Common myeloid progenitor, CD34-positive (primary cell): Measurements from ENCODE around the gene AKT3.
"Not testable (repeated sequence)": the region's sequence is repeated elsewhere in the genome, so short reads cannot be mapped to it uniquely, and the experiment has no call there.

Experiments
- CTCF ChIA-PET: fragments of 350-600 bp; sonication (Branson Sonifier 250); formaldehyde crosslinking; loops from one replicate; lab custom pipeline; 2021; ENCODE audit warnings: antibody characterized with exemption; lab: Charles Lee
- POLR2A ChIA-PET: fragments of 350-600 bp; sonication (Branson Sonifier 250); formaldehyde crosslinking; loops from one replicate; lab custom pipeline; 2021; ENCODE audit warnings: antibody characterized with exemption; lab: Charles Lee
- DNase-seq, 3 donors: peaks; one replicate each; pipeline versions ENCODE4 v3.0.0 to v3.0.0-alpha.2; 2013
- H3K27ac ChIP-seq, 2 experiments: 1 replicate in 1 of 2; 2 replicates in 1 of 2; pipeline ENCODE4 v1.7.0; 2013; ENCODE audit warnings: inconsistent platforms in 2 of 2, low read length in 2 of 2, mild to moderate bottlenecking in 2 of 2, low read depth in 1 of 2, moderate library complexity in 1 of 2; ENCODE audit not compliant: severe bottlenecking in 2 of 2, insufficient read depth in 1 of 2, poor library complexity in 1 of 2
- H3K27me3 ChIP-seq, 5 experiments: replicated peaks in 2 of 5; 1 replicate in 3 of 5; 2 replicates in 2 of 5; pipeline versions ENCODE4 v1.6.1 to v1.7.0; 2013; ENCODE audit warnings: low read length in 4 of 5, mild to moderate bottlenecking in 2 of 5, moderate library complexity in 2 of 5, inconsistent platforms in 1 of 5; ENCODE audit not compliant: insufficient read depth in 5 of 5, control insufficient read depth in 4 of 5
- H3K36me3 ChIP-seq, 4 experiments: 1 replicate in 2 of 4; 2 replicates in 2 of 4; pipeline versions ENCODE4 v1.6.1 to v1.7.0; 2013; ENCODE audit warnings: low read length in 3 of 4, control low read depth in 1 of 4, mild to moderate bottlenecking in 1 of 4; ENCODE audit not compliant: control insufficient read depth in 4 of 4, insufficient read depth in 4 of 4
- H3K4me1 ChIP-seq, 4 experiments: 1 replicate in 3 of 4; 2 replicates in 1 of 4; pipeline versions ENCODE4 v1.6.1 to v1.7.1; 2013; ENCODE audit warnings: low read length in 3 of 4, mild to moderate bottlenecking in 3 of 4, control low read depth in 1 of 4, inconsistent platforms in 1 of 4, moderate library complexity in 1 of 4; ENCODE audit not compliant: control insufficient read depth in 4 of 4, insufficient read depth in 4 of 4; ENCODE audit errors: control extremely low read depth in 1 of 4
- H3K4me3 ChIP-seq, 7 experiments: 1 replicate in 4 of 7; 2 replicates in 3 of 7; pipeline versions ENCODE4 v1.5.1 to v1.7.0; 2013; ENCODE audit warnings: mild to moderate bottlenecking in 7 of 7, low read length in 6 of 7, moderate library complexity in 6 of 7, inconsistent platforms in 2 of 7, low read depth in 2 of 7, control low read depth in 1 of 7; ENCODE audit not compliant: insufficient read depth in 4 of 7, control insufficient read depth in 1 of 7; ENCODE audit errors: extremely low read depth in 1 of 7
- H3K9me3 ChIP-seq, 5 experiments: 1 replicate in 4 of 5; 2 replicates in 1 of 5; pipeline versions ENCODE4 v1.6.1 to v1.7.1; 2013; ENCODE audit warnings: low read length in 4 of 5, mild to moderate bottlenecking in 2 of 5, inconsistent platforms in 1 of 5, low read depth in 1 of 5, moderate library complexity in 1 of 5; ENCODE audit not compliant: control insufficient read depth in 4 of 5, insufficient read depth in 2 of 5; ENCODE audit errors: control extremely low read depth in 1 of 5
- WGBS: methylation state at CpG from one replicate; pipeline ENCODE4 v1.1.5; 2013; ENCODE audit not compliant: insufficient coverage; 5-methylcytosine and 5-hydroxymethylcytosine counted together

Gene AKT3

GRCh38 chr1:243824907-243825306 lies 25.1 kb downstream of the AKT3 start:
- CTCF ChIA-PET, result not testable (repeated sequence)

GRCh38 chr1:243821177-243821680 lies 28.8 kb downstream of the AKT3 start:
- Histone ChIP-seq H3K4me1 (no peaks in the 10 kb centered on the region), H3K36me3 (peaks cover 4 to 47% (median 14%) of the 10 kb centered on the region in 4 experiments), H3K4me3 (no peak overlapping the region), H3K27me3 (no peaks in the 10 kb centered on the region), H3K27ac (no peak overlapping the region), H3K9me3 (peaks cover 5 to 51% (median 16%) of the 10 kb centered on the region in 5 experiments)
- peak in 1 of 3 donors; percentile 26 for DNase-seq
- POLR2A ChIA-PET, result interaction anchor here (0.6 kb wide), 1 partner anchor 27 kb away, joined by 3 read pairs; no protein-coding TSS in a partner anchor
- CTCF ChIA-PET, result interaction anchor here (1.1 kb wide), 1 partner anchor 30 kb away, joined by 3 read pairs; no protein-coding TSS in a partner anchor
- 100% methylated on average over 1 of the region's 1 CpG for WGBS

More at GRCh38 chr1:243824907-243825306, 25.1 kb downstream of the AKT3 start:
- DNase-seq, H3K4me1 ChIP-seq, H3K4me3 ChIP-seq, POLR2A ChIA-PET, H3K27me3 ChIP-seq, H3K27ac ChIP-seq: not testable (repeated sequence)
- Histone ChIP-seq H3K9me3 (peaks cover 5 to 40% (median 11%) of the 10 kb centered on the region in 5 experiments), H3K36me3 (peaks cover 0 to 23% (median 9%) of the 10 kb centered on the region in 4 experiments)
- no CpG with 5 or more reads among the region's 1 CpG for WGBS

DNA sequence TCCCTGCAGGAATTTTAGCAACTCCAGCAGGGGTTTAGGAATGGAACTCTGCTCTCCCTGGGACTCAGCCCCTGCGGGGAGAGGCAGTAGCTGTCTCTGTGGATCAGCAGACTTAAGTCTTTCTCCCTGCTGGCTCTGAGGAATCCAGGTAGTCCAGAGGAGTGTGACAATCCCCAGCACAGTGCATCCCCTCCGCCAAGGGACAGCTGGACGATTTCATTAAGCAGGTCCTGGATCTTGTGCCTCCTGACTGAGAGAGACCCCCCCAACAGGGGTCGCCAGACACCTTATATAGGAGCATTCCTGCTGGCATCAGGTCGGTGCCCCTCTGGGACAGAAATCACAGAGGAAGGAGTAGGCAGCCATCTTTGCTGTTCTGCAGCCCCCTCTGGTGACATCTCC lies 30.6 kb downstream of the AKT3 start:
- no peaks in the 10 kb centered on the region for H3K4me1 ChIP-seq
- H3K27me3 ChIP-seq, result no peaks in the 10 kb centered on the region
- H3K4me3 ChIP-seq, result no peak overlapping the region
- 90% methylated on average over 5 of the region's 5 CpGs for WGBS
- H3K36me3 ChIP-seq, result peaks cover 4 to 41% (median 15%) of the 10 kb centered on the region in 4 experiments
- no peak for DNase-seq
- no peak overlapping the region for H3K27ac ChIP-seq
- H3K9me3 ChIP-seq, result peaks cover 7 to 50% (median 21%) of the 10 kb centered on the region in 5 experiments
- ChIA-PET POLR2A (no interaction called here), CTCF (no interaction called here)

GRCh38 chr1:243818978-243819377 lies 31.1 kb downstream of the AKT3 start:
- H3K27ac ChIP-seq, result no peak overlapping the region
- no peak overlapping the region for H3K4me3 ChIP-seq
- WGBS, result 96% methylated on average over 13 of the region's 13 CpGs
- no peak for DNase-seq
- H3K9me3 ChIP-seq, result peaks cover 7 to 51% (median 21%) of the 10 kb centered on the region in 5 experiments
- peaks cover 4 to 41% (median 15%) of the 10 kb centered on the region in 4 experiments for H3K36me3 ChIP-seq
- POLR2A ChIA-PET, result no interaction called here
- no peaks in the 10 kb centered on the region for H3K4me1 ChIP-seq
- CTCF ChIA-PET, result no interaction called here
- H3K27me3 ChIP-seq, result no peaks in the 10 kb centered on the region

DNA sequence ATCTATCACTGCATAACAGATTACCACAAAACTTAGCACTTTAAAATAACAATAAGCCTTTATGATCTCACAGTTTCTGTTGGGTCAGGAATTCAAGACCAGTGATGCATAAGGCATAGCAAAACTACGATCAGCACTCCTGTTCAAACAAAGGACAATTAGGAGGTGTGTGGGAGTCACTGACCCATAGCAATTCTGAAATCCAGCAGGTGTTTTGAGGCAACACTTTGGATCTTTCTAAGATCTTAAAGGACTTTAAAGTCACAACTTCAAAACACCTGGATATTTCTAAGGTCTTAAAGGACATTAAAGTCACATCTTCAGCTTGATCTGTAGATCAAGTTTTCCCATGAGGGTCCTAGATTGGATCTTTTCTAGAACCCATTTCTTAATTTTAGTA lies 35.3 kb downstream of the AKT3 start:
- Histone ChIP-seq H3K4me3 (no peak overlapping the region), H3K27ac (no peak overlapping the region), H3K4me1 (no peaks in the 10 kb centered on the region), H3K9me3 (peaks cover 2 to 23% (median 10%) of the 10 kb centered on the region in 5 experiments), H3K36me3 (peaks cover 4 to 28% (median 14%) of the 10 kb centered on the region in 4 experiments), H3K27me3 (no peaks in the 10 kb centered on the region)
- ChIA-PET CTCF (interaction anchor here (1.2 kb wide), 1 partner anchor 28 kb away, joined by 3 read pairs; no protein-coding TSS in a partner anchor), POLR2A (no interaction called here)
- 100% methylated on average over 1 of the region's 1 CpG for WGBS
- no peak for DNase-seq

- H3K27ac ChIP-seq, H3K4me1 ChIP-seq, CTCF ChIA-PET, H3K27me3 ChIP-seq, DNase-seq, H3K4me3 ChIP-seq, H3K36me3 ChIP-seq, POLR2A ChIA-PET: not testable (repeated sequence)
- H3K9me3 ChIP-seq, result peaks cover 0 to 10% (median 4%) of the 10 kb centered on the region in 5 experiments
- WGBS, result 96% methylated on average over 11 of the region's 11 CpGs
Observed at GRCh38 chr1:243807346-243807745, 42.7 kb downstream of the AKT3 start.

DNA sequence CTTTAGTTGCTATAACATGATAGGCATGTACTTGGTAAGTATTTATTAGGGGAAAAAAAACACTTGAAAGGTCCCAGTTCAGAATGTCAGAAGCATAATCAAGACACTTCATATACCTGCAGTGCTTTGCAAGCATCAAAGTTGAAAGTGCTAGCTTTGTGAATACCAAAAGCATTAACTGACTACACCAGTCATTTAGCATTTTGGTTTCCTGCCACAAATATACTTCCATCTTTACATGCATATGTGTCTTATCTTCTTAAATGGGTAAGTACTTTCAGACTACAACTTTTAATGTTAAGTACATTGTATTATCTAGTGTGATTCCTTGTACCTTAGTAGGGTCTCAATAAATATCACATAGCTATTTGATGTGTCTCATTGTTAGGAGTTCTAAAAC lies 43.7 kb downstream of the AKT3 start:
- peaks cover 0 to 6% (median 0%) of the 10 kb centered on the region in 4 experiments for H3K36me3 ChIP-seq
- no peak overlapping the region for H3K27ac ChIP-seq
- H3K27me3 ChIP-seq, result no peaks in the 10 kb centered on the region
- ChIA-PET CTCF (no interaction called here), POLR2A (no interaction called here)
- H3K4me3 ChIP-seq, result no peak overlapping the region
- no peaks in the 10 kb centered on the region for H3K4me1 ChIP-seq
- peaks cover 0 to 10% (median 4%) of the 10 kb centered on the region in 5 experiments for H3K9me3 ChIP-seq
- DNase-seq, result no peak
